HCT116 (cell line): Measurements from ENCODE around the gene FGD3. TPM values are rescaled to one million over a fixed set of nuclear protein-coding genes. Genes with fewer than 3 reads are reported as not detected.

Source experiments
- ATAC-seq: fragments of 200-7000 bp; cut with Tn5 transposase; 2 replicates; pipeline ENCODE4 v1.9.1; 2020; ENCODE audit warnings: mild to moderate bottlenecking, moderate library complexity
- BruUV-seq: library from RNA; stranded (reverse); fragments of 400-500 nt; replicated peaks from 2 replicates; lab custom pipeline; 2021; lab: Mats Ljungman, UMichigan
- CTCF ChIA-PET: fragments of 300-600 bp; sonication (Branson Sonifier 250); formaldehyde crosslinking; loops from one replicate; lab custom pipeline; 2021; ENCODE audit warnings: antibody characterized with exemption; lab: Charles Lee
- POLR2A ChIA-PET: fragments of 300-600, 350-600 bp; sonication (Branson Sonifier 250); formaldehyde crosslinking; loops from one replicate; lab custom pipeline; 2021; ENCODE audit warnings: antibody characterized with exemption; lab: Charles Lee
- RAD21 ChIA-PET, 2 experiments: fragments of 300-600 bp; sonication (Branson Sonifier 250); formaldehyde crosslinking; loops; one replicate each; lab custom pipeline; 2023; ENCODE audit warnings: low total read pairs in 2 of 2; ENCODE audit not compliant: uncharacterized antibody in 2 of 2, unreplicated experiment in 2 of 2, low non-redundant PET in 1 of 2; lab: Charles Lee
- DNase-seq: peaks from one replicate; pipeline ENCODE4 v3.0.0-alpha.2; 2010; ENCODE audit warnings: low read depth, low spot score
- H2AFZ ChIP-seq: fragments of 200-600 bp; shearing (Covaris generic), sonication (generic); 2 replicates; pipeline ENCODE4 v1.6.1; 2017; ENCODE audit warnings: low read depth, mixed run types, mixed read lengths, antibody characterized with exemption, low read length; ENCODE audit not compliant: poor library complexity, severe bottlenecking
- H3K27ac ChIP-seq: 2 replicates; pipeline ENCODE4 v1.5.1; 2012; ENCODE audit warnings: low read depth, low read length
- H3K27me3 ChIP-seq: fragments of 200-600 bp; sonication (generic); 2 replicates; pipeline ENCODE4 v1.6.1; 2016; ENCODE audit warnings: mixed run types, low read length, mixed read lengths; ENCODE audit not compliant: insufficient read depth
- H3K36me3 ChIP-seq, 2 experiments: fragments of 200-500 bp in 1 of 2; fragments of 200-600 bp in 1 of 2; sonication (Bioruptor generic) in 1 of 2; sonication (generic) in 1 of 2; 2 replicates each; pipeline versions ENCODE4 v1.5.1 to v1.6.1; 2014 to 2016; ENCODE audit warnings: low read length in 2 of 2, inconsistent platforms in 1 of 2, mixed read lengths in 1 of 2, mixed run types in 1 of 2; ENCODE audit not compliant: insufficient read depth in 2 of 2, control insufficient read depth in 1 of 2
- H3K4me1 ChIP-seq, 2 experiments: fragments of 200-600 bp in 1 of 2; sonication (generic) in 1 of 2; 2 replicates each; pipeline versions ENCODE4 v1.5.1 to v1.6.1; 2012 to 2017; ENCODE audit warnings: low read length in 2 of 2, inconsistent platforms in 1 of 2, mild to moderate bottlenecking in 1 of 2, mixed read lengths in 1 of 2, mixed run types in 1 of 2, moderate library complexity in 1 of 2; ENCODE audit not compliant: insufficient read depth in 2 of 2, control insufficient read depth in 1 of 2
- H3K4me2 ChIP-seq: fragments of 200-600 bp; sonication (generic); 2 replicates; pipeline ENCODE4 v1.6.1; 2017; ENCODE audit warnings: mixed run types, low read length, mixed read lengths
- H3K4me3 ChIP-seq, 2 experiments: fragments of 200-600 bp in 1 of 2; sonication (generic) in 1 of 2; replicated peaks in 1 of 2; 2 replicates each; pipeline ENCODE4 v1.5.1; 2011 to 2016; ENCODE audit warnings: low read length in 2 of 2, control low read depth in 1 of 2, low read depth in 1 of 2, mild to moderate bottlenecking in 1 of 2, mixed read lengths in 1 of 2, mixed run types in 1 of 2
- H3K79me2 ChIP-seq: fragments of 200-600 bp; sonication (generic); 2 replicates; pipeline ENCODE4 v1.6.1; 2017; ENCODE audit warnings: mild to moderate bottlenecking, mixed run types, low read length, moderate library complexity, mixed read lengths; ENCODE audit not compliant: insufficient read depth
- H3K9ac ChIP-seq: fragments of 200-600 bp; sonication (generic); 2 replicates; pipeline ENCODE4 v1.6.1; 2016; ENCODE audit warnings: low read length, mixed read lengths
- H3K9me2 ChIP-seq: fragments of 200-600 bp; sonication (generic), shearing (Covaris generic); 2 replicates; pipeline ENCODE4 v1.6.1; 2017; ENCODE audit warnings: mixed run types, mild to moderate bottlenecking, moderate library complexity; ENCODE audit not compliant: insufficient read depth
- H3K9me3 ChIP-seq, 2 experiments: fragments of 200-500 bp in 1 of 2; fragments of 200-600 bp in 1 of 2; sonication (Bioruptor generic) in 1 of 2; sonication (generic) in 1 of 2; 2 replicates each; pipeline ENCODE4 v1.6.1; 2014 to 2017; ENCODE audit warnings: low read length in 2 of 2, mixed read lengths in 2 of 2, inconsistent platforms in 1 of 2, low read depth in 1 of 2, mild to moderate bottlenecking in 1 of 2, mixed run types in 1 of 2, moderate library complexity in 1 of 2; ENCODE audit not compliant: control insufficient read depth in 1 of 2, insufficient read depth in 1 of 2
- H4K20me1 ChIP-seq: fragments of 200-600 bp; sonication (generic), shearing (Covaris generic); 2 replicates; pipeline ENCODE4 v1.6.1; 2017; ENCODE audit warnings: mixed run types, mild to moderate bottlenecking, moderate library complexity; ENCODE audit not compliant: insufficient read depth
- CTCF ChIP-seq, 3 experiments: fragments of 200-600 bp in 1 of 3; sonication (generic) in 1 of 3; IDR thresholded peaks in 2 of 3; conservative IDR thresholded peaks in 1 of 3; 2 replicates each; pipeline ENCODE4 v1.5.1; 2012 to 2017; ENCODE audit warnings: low read depth in 2 of 3, low read length in 2 of 3, antibody characterized with exemption in 1 of 3, borderline replicate concordance in 1 of 3, control low read depth in 1 of 3, mild to moderate bottlenecking in 1 of 3, mixed read lengths in 1 of 3, mixed run types in 1 of 3, moderate library complexity in 1 of 3; ENCODE audit not compliant: insufficient read depth in 1 of 3
- EZH2 ChIP-seq: fragments of 200-600 bp; sonication (generic); IDR thresholded peaks from 2 replicates; pipeline ENCODE4 v1.6.1; 2017; ENCODE audit warnings: antibody characterized with exemption, mixed run types
- EZH2phosphoT487 ChIP-seq: fragments of 200-600 bp; IDR thresholded peaks from 2 replicates; pipeline ENCODE4 v1.6.1; 2018; ENCODE audit warnings: antibody characterized with exemption, borderline replicate concordance
- FOSL1 ChIP-seq: IDR thresholded peaks from 2 replicates; pipeline ENCODE4 v1.6.1; 2012; ENCODE audit warnings: low read depth
- JUND ChIP-seq: IDR thresholded peaks from 2 replicates; pipeline ENCODE4 v1.6.1; 2012
- MAX ChIP-seq: IDR thresholded peaks from 2 replicates; pipeline ENCODE4 v1.6.1; 2012
- POLR2A ChIP-seq: IDR thresholded peaks from 2 replicates; pipeline ENCODE4 v1.7.0; 2011; ENCODE audit warnings: borderline replicate concordance; ENCODE audit not compliant: insufficient read depth, insufficient read length; ENCODE audit errors: extremely low read depth
- REST ChIP-seq: IDR thresholded peaks from 2 replicates; pipeline ENCODE4 v1.6.1; 2012; ENCODE audit warnings: low read depth
- SIN3A ChIP-seq: IDR thresholded peaks from 2 replicates; pipeline ENCODE4 v1.6.1; 2012; ENCODE audit warnings: low read depth
- SP1 ChIP-seq: IDR thresholded peaks from 2 replicates; pipeline ENCODE4 v1.6.1; 2012; ENCODE audit warnings: low read depth
- SRF ChIP-seq: IDR thresholded peaks from 2 replicates; pipeline ENCODE4 v1.6.1; 2012; ENCODE audit warnings: low read depth
- TCF7L2 ChIP-seq: IDR thresholded peaks from 2 replicates; pipeline ENCODE4 v1.7.0; 2011; ENCODE audit warnings: borderline replicate concordance, inconsistent platforms; ENCODE audit not compliant: insufficient read depth, insufficient read length; ENCODE audit errors: extremely low read depth
- ZBTB33 ChIP-seq: IDR thresholded peaks from 2 replicates; pipeline ENCODE4 v1.6.1; 2011; ENCODE audit warnings: mild to moderate bottlenecking, low read length, moderate library complexity; ENCODE audit not compliant: insufficient replicate concordance; ENCODE audit errors: extremely low read depth
- ZFX ChIP-seq: fragments of 450-650 bp; IDR thresholded peaks from 2 replicates; pipeline ENCODE4 v1.6.1; 2017
- ZNF274 ChIP-seq: fragments of 200-500 bp; sonication (Bioruptor generic); IDR thresholded peaks from 2 replicates; pipeline ENCODE4 v1.6.1; 2014; ENCODE audit warnings: mild to moderate bottlenecking, low read depth, low read length, inconsistent platforms
- intact Hi-C: fragments of 100-400 bp; cut with micrococcal nuclease; formaldehyde crosslinking; loops from 2 replicates; pipeline ENCODE4 v1.10.0; 2022
- total RNA-seq: library from RNA; stranded (reverse); gene quantifications from one replicate; pipeline ENCODE4 v1.2.1, GENCODE V29; 2021; ENCODE audit not compliant: unreplicated experiment

The FGD3 gene
- total RNA-seq, 1 experiment from 2014 or later = 3.3 TPM

- BruUV-seq = no TSS peak
- H3K79me2 ChIP-seq = no peaks in the 10 kb centered on the region
- H3K9ac ChIP-seq = no peak overlapping the region
- intact Hi-C loops = no loop called here
- ATAC-seq (no peak), DNase-seq (no peak)
- H4K20me1 ChIP-seq = no peaks in the 10 kb centered on the region
- no peak overlapping the region for H3K4me3 ChIP-seq
- peaks cover 0 to 9% of the 10 kb centered on the region in 2 experiments; a peak in 1 of 4 replicates for H3K4me1 ChIP-seq
- no peak overlapping the region for H3K27ac ChIP-seq
- RAD21 ChIA-PET = no interaction called here
- CTCF ChIA-PET = interaction anchor here (2.9 kb wide), 1 partner anchor 13 kb away, joined by 18 read pairs; no protein-coding TSS in a partner anchor
- H3K36me3 ChIP-seq = no peaks in the 10 kb centered on the region
- H2AFZ ChIP-seq = no peak overlapping the region
- no peak overlapping the region for H3K4me2 ChIP-seq
- POLR2A ChIA-PET = interaction anchor here (1.3 kb wide), 1 partner anchor 13 kb away, joined by 4 read pairs; no protein-coding TSS in a partner anchor
- no peaks in the 10 kb centered on the region for H3K9me2 ChIP-seq
- TF ChIP-seq ZBTB33 (no peak), POLR2A (no peak), SP1 (no peak), JUND (no peak), SIN3A (no peak), ZNF274 (no peak), FOSL1 (no peak), TCF7L2 (no peak), EZH2 (no peak), EZH2phosphoT487 (no peak), ZFX (no peak), REST (no peak), CTCF (IDR thresholded peaks at IDR 0.05 in 2 of 3, conservative IDR thresholded peaks at IDR 0.05 in 1 of 3; ENCODE audit: borderline replicate concordance in 1 of 3, insufficient read depth in 1 of 3, low read depth in 2 of 3, low read length in 2 of 3) (no peak), SRF (no peak), MAX (no peak)
- peaks cover 0 to 6% of the 10 kb centered on the region in 2 experiments; a peak in 1 of 4 replicates for H3K9me3 ChIP-seq
- H3K27me3 ChIP-seq = no peaks in the 10 kb centered on the region
These were observed 43.1 kb downstream of the FGD3 start for GRCh38 chr9:92990461-92990860.
